NCI-H526 treated with DMSO at 0.1 percent for 48 hours (cell line): ENCODE results near the gene TIMM21.

Source experiments
- DNase-seq: peaks from one replicate; lab custom pipeline; 2025; lab: John Stamatoyannopoulos, UW

TIMM21 gene

DNA sequence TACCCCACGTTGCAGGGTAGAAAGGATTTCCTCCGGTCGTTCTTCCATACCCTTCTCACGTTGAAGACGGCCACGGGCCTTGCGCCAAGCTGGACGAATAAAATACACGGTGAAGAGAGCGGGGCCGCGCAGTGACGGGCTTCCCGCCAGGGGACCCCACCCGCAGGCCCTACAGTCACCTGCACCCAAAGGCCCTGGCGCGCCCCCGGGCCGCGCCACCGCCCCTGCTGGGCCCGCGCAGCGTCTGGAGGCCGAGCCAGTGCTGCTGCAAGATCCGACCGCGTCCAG lies 888 bp upstream of the TIMM21 start:
- no peak for DNase-seq

DNA sequence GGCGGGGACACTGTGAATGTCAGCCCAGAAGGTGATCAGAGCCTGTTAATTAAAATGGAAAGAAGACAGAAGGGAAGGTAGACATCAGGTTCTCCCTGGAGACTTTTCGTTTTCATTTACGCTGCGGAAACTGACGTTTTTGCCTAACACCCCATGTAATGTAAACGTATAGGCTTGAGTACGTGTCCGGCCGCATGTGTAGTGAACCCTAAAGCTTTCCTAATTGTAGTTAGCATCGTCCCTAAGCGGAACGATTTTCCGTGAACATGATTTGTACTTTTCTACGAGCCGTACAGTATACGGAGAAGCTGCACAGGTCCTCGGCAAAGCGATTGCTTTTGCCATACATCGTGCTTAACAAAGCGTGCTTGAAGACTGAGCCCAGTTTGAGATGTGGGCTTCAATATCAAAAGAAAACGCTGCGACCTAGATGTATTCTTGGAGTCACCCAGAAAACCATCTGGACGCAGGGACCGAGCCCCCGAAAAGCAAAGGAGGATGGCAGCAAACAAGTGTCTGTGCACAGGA lies 284 bp downstream of the TIMM21 start:
- DNase-seq, result no peak

DNA sequence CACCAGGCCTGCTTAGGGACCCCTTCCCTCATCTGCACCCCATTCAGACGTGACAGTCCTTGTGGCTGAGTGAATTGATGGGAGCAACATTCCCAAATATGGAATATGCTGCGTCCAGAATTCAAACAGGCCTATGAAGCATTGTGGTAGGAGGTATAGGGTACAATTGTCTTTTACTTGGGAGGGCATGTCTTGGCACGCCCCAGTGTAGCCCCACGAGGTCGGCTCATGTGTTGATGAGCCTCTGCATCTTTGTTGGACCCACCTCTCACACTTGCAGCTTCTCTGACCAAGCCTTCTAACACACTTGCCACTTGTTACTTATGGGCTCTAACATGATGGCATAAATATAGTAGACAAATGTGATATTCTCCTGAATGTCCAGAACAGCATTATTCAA lies 1.6 kb downstream of the TIMM21 start:
- DNase-seq, result no peak

DNA sequence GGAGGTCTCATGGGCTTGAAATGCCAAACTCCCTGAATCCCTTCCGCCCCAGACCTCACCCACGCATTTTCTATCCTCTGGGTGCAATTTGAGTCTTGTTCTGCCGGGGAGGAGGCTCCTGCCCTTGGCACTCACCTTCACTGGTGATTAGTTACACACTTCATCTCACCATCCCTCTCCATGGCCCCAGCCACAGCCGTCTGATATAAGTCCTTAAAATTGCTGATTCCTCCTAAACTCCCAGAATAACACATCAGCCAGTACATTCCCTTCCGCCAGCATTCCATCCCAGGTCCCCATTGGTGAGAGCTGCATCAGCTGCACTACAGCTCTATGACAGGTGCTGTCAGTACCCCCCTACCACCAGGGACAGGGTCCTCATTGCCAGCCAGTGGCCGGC lies 3.9 kb downstream of the TIMM21 start:
- no peak for DNase-seq

DNA sequence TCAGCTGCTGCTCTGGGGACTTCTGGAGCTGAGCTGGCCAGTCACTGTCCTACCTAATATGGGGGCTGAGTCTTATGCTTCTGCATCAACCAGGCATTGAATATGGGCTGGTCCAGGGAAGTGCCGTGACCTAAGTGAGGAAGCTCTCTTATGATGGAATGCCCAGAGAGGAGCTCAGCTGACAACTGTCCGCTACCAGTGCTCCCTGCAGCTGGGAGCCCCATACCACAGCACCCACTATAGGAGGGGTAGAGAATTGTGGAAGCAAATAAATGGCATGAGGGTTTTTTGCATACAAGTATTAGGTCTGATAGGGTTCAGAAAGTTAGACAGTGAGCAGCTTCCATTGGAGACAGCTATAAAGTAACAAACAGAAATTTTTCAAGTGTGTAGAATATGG lies 4.5 kb downstream of the TIMM21 start:
- DNase-seq, result no peak

DNA sequence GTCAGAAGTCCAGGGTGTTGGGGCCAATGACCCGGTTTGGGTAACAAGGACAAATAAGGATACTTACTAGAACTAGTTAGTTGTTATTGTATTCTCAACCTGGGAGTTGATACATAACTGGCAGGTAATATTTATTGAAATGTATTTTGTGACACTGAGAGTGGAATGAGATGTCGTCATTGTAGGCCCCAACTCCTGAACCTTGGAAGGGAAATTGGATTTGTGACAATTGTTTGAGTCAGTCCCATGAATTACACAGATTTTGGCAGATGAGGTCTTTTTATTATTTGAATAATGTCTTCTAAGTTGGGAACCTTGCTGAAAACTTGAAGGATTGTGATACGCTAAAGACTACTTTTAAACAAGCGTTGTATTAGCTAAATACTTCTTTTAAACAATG lies 5.1 kb downstream of the TIMM21 start:
- DNase-seq, result no peak

DNA sequence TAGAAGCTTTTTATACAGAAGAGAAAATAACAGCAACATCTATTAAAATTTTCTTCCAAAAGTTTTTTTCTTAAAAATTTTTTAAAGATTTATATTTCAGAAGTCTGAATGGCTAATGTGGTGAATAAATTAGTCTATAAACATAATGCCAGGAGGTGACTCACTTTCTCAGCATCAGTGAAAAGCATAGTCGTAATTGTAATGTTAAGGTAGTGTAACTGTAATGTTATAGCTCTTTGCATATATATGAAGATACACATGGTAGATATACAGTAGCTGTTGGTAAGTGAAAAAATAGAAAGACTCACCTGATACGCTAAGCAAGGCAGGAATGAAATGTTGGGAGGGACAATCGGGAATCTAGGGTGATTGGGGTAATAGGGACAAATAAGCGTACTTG lies 5.5 kb downstream of the TIMM21 start:
- no peak for DNase-seq

DNA sequence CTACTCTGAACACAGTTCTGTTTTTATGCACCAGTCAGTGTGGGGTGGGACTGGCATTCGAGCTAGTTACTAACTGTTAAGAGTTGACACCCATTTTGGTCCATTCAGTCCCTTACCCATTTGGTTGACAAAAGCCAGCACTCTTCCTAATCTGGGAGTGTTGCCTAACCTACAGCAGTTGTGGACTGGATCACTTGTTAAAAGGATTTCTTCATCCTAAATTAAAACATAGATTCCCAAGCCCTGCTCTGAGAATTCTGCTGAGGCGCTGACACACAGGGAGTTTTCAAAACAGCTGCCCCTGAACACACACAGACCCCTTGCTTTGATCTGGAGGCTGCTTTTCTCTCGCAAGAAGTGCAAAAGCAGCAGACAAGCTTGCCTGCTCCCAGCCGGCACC lies 6.4 kb downstream of the TIMM21 start:
- DNase-seq, result no peak

DNA sequence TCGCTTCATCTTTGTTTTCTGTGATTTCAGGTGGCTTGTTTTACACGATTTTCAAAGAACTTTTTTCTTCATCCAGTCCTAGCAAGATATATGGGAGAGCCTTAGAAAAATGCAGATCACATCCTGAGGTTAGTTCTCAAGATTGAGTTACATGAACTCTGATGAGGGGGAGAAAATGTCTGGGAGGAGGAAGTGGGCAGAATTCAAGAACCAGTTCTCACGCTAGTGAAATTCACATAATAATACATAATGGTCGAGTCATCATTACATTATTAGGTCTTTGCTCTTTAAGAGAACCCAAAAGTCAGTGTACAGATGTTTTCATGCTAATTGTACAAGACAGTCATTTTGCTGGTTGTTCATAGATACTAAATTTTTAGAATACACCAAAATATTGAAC lies 7.0 kb downstream of the TIMM21 start:
- no peak for DNase-seq

DNA sequence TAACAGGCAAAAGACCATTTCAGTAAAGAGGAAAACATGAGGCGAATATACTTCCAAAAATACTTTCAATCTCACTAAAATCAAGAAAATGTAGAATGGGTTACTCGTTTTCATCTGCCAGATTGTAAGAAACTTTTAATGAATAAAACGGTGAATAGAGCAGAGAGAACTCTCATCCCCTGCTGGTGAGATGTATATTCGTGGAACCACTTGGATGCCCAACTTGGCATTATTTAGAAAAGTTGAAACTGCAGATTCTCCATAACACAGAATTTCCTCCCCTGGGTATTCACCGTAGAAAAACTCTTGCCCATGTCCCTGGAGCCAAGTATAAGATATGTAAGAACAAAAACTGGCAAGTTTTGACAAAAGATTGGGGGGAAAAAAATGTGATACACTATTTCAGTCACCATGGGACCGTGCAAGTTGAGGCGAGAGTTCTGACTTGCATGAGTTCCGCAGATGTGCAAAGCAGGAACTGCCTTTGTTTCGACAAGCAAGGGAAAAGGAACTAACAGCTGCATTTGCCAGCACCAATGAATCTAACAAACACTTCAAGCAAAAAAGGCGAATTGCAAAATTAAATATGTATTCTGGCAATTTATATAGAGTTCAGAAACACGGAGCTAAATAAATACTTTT lies 14.8 kb downstream of the TIMM21 start:
- DNase-seq, result no peak

DNA sequence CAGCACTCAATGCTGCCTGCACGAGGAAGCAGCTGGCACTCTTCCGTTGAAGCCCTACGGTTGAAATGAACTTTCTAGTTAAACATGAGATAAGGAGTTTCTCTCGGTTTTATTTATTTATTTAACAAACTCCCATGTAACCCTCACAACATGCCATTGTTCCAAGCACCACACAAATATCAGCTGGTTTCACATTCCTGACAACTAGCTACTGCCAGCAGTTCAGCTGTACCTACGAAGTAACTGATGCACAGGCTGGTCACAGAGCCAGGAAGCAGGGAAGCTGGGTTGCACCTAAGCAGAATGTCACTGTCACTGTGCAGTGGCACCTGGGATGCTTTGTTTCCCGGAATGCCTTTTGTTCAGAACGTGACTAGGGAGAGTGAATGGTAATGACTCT lies 18.1 kb downstream of the TIMM21 start:
- peak; percentile 21 for DNase-seq

DNA sequence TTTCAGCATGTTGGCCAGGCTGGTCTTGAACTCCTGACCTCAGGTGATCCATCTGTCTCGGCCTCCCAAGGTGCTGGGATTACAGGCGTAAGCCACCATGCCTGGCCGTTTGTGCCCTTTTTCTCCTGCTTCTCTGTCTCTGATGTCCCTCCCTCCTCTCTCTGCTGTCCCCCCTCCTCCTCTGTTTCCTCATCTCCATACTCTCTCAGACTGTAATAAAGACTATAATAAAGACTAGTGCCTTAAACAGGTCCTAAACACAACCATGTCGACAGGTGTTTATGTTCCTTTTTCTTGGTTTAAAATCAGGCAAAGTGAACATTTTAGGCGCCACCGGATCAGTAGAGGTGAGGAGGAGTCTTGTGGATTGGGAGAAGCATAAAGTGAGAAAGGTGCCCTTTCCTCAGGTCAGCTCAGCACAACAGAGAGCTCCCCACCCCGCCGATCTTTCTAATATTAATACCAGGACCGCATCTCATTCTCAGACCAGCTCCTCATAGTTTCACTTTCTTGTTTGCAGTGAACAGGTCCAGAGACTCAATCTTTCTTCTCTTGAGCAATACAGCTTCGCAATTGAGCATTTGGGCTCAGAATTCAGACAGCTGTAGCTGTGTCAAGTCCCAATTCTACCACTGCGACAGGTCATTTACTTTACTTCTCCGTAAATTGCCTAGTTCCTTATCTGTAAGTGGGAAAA lies 23.7 kb downstream of the TIMM21 start:
- no peak for DNase-seq

DNA sequence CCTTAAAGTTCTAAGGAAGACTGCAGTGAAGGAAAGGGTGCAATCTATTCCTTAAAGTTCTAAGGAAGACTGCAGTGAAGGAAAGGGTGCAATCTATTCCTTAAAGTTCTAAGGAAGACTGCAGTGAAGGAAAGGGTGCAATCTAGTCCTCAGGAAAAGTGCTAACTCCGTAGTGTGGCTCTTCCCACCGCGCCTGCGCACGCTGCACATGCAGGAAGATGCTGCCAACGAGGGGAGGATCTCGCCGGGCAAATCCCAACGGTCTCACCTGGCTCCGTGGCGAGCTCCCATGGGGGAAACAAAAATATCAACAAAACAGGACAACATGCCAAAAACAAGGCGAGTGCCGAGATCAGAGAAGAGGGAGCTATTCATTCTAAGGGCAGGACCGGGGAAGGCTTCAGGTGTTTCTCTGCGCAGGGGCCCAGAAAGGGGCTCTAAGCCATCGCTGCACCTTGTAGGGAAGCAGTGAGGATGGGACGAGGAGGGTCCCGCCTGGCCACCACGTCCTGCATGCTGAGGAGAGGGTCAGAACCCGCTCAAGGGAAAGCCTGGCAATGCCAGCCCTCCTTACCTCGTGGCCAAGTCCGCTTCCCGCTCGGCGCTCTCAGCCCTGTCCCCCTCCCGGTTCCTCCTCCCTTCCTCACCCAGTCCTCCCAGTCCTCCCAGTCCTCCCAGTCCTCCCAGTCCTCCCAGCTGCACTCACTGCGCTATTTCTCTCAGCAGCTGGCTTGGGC lies 24.5 kb downstream of the TIMM21 start:
- DNase-seq, result no peak

DNA sequence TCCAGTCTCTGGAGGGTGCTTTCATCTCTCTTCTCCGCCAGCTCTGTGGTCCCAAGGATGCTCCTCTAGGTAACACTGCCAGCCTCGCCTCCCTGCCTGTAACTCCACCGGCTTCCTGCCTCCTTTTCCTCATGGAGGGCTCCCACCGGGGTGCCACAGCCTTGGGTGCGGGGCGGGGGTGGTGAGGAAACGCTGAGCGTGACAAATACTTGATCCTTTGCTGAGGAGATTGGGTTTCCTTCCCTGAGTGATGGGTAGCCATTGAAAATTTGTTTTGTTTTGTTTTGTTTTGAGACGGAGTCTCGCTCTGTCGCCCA lies 25.1 kb downstream of the TIMM21 start:
- DNase-seq, result no peak

DNA sequence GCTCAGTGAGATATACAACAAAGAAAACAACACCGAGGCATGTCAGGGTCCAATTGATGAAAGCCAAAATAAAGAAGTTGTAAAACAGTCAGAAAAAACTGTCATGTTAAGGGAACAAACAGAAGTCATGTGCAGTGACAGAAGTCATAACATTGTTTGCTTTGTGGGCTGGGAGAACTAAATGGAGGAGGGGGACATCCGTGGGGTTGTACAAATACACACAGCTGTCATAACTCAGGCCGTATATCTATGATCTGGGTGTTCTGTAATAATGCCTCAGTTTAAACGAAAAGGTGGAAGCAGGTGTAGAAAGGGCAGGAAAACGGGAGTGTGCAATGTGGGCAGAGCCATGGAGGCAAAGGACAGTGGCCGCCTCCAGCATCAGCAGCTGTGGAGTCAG lies 27.3 kb downstream of the TIMM21 start:
- DNase-seq, result no peak

DNA sequence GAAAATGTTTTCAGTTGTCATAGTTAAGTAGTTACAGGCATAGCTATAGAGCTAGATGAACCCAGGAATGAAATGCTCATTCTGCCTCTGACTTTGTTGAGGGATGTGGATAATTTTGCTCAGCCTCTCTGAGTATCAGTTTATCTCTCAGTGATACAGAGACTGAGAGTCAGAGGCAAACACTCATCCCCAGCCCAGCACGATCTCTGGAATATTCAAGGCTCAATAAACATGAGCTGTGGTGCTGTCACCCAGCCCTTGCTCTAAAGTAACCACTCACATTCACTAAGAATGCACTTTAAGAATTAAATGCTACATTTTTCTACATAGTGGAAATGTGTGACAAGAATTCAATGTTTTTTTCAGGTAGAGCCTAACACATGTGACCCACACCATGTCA lies 30.6 kb downstream of the TIMM21 start:
- DNase-seq, result no peak

DNA sequence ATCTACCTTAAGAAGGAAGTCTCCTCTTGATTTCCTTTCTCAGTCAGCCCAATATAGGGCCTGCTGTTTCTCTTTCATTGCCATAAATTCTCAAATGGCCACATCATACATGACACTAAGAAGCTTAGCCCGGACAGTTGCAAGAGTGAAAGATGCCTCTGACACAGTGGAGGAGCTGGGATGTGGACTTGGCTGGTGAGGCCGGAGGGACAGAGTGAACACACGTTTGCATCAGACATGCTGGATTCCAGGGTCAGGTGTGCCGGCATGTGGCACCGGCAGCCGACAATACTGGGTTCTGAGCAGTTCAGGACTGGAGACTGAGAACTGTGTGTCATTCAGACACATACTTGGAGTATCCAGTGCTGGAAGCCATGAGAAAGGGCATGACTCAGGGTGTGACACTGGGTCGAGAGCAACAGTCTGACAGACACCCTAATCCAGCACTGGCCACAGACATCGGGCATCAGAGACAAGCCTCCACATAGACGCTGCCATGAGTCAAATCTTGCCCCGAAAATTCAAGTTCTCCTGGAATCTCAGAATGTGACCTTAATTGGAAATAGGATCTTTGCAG lies 31.4 kb downstream of the TIMM21 start:
- DNase-seq, result no peak

DNA sequence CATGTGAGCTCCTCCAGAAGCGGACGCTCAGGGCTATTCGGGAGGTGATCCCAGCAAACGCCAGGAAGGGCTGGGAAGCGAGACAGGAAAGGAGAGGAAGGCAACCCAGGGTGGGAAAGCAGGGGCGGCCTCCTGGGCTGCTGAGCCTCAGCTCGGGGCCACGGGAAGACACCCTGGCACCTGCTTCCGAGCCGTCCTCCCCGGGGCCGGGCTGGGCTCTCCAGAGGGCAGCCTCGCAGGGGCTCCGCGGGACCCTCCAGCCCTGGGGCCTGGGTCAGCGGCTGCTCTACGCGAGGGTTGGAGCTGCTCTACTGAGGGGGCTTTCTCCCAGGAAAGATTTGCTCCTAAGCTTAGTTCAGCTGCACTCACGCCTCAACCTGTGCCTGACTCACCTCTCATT lies 34.0 kb downstream of the TIMM21 start:
- no peak for DNase-seq

DNA sequence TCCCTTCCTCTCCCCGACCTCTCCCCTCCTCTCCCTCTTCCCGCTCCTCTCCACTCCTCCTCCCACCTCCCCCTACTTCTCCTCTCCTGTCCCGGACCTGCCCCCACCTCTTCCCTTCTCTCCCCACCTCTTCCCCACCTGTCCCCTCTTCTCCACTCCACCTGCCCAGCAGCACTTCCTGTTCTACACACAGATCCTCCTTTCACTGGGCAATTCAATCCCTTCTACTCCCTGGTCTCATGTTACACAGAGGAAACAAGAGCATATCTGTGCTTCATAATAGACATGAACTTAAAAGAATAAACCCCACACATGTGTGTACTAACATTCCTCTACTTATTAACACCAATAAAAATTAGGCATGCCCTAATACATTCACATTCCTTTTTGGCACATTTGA lies 34.8 kb downstream of the TIMM21 start:
- DNase-seq, result peak; percentile 37

DNA sequence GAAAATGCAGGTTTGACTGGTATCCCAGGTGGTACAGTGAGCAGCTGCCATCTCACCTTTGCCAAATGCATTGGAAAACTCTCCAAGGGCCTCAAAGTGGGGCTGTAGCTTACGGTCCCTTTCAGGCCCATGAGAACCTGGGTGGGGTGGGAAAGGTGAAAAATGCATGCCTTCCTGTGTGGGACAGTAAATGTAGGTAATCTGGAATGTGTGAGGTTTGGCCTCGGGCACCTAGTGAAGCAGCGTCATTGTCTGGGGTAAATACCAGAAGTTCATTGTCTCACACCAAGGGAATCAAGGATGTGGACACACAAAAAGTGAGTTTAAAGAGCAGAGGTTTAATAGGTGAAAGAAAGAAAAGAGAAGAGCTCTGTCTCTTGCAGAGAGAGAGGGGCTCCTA lies 36.6 kb downstream of the TIMM21 start:
- DNase-seq, result no peak

DNA sequence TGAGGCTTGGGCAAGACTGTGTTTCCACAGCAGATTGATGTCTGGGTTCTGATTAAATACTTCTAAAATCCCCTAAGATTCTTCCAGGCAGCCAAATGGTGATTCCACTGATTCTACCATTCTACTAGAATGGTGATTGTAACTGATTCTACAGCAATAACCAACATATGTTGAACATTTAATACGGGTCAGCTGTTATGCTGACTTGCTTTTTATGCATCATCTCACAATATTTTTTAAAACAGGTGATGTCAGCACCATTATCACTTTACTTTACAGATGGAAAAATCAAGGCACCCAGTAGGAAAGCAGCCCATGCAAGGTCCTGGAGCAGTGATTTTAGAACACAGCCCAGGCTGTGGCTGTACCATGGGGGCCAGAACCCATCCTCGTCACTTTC lies 37.5 kb downstream of the TIMM21 start:
- no peak for DNase-seq

DNA sequence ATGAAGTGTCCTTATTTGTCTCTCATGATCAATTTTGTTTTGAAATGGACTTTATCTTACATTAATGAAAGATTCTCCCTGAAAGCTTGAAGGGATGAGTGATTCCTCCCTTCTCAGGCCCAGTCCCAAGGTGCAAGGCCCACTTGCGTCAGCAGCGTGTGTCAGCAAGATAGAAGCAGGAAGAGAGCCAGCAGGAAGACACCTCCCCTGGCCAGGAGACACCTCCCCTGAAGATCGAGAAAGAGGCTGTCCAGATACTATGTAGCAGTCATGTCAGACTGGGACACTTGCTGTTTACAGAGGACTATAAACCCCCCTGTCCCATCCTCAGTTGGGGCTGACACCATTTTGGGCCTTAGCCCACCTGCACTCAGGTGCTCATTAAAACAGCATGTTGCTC lies 38.3 kb downstream of the TIMM21 start:
- no peak for DNase-seq

DNA sequence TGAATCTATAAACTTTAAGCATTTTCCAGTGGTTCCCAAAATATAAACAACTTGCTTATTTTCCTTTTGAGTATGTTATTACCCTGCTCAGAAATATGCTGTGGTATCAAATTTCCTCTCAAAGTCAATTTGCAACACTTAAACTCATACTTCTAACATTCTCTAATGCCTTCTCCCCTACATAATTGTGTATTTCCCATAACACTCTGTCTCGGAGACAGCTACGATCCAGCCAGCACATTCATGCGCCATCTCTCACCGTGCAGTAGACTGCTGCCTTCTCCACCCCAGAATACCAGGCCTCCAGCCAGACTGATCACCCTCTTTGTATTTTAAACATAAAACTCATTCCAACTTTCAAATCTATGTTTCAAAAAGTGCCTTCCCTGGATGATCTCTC lies 41.8 kb downstream of the TIMM21 start:
- DNase-seq, result no peak
